ENCODE measurements around the gene PCBP3. TPM values are rescaled to one million over a fixed set of nuclear protein-coding genes. Genes with fewer than 3 reads are reported as not detected.
"Not testable (repeated sequence)": the region's sequence is repeated elsewhere in the genome, so short reads cannot be mapped to it uniquely, and the experiment has no call there.

The PCBP3 gene
- total RNA-seq, 2 experiments from 2014 or later, result 0.66 to 1.3 TPM

- Mint-ChIP-seq H3K27me3 (no peaks in the 10 kb centered on the region), H3K27ac (no peak overlapping the region), H3K4me1 (peaks cover 3% of the 10 kb centered on the region), H3K4me3 (no peak overlapping the region), H3K9me3 (peaks cover 5% of the 10 kb centered on the region), H3K36me3 (no peaks in the 10 kb centered on the region)
- no peak for DNase-seq
Measured at GRCh38 chr21:45622416-45623097, 21.0 kb upstream of the PCBP3 start.

GRCh38 chr21:45623436-45623835 lies 20.1 kb upstream of the PCBP3 start:
- Mint-ChIP-seq H3K4me3 (no peak overlapping the region), H3K36me3 (no peaks in the 10 kb centered on the region), H3K9me3 (peaks cover 5% of the 10 kb centered on the region), H3K27me3 (no peaks in the 10 kb centered on the region), H3K27ac (no peak overlapping the region), H3K4me1 (peaks cover under 1% of the 10 kb centered on the region)
- DNase-seq, result no peak

- not testable (repeated sequence) for H3K4me1 Mint-ChIP-seq, DNase-seq, H3K27me3 Mint-ChIP-seq, H3K9me3 Mint-ChIP-seq, H3K36me3 Mint-ChIP-seq, H3K27ac Mint-ChIP-seq, H3K4me3 Mint-ChIP-seq
Measured at GRCh38 chr21:45626127-45626526, 17.4 kb upstream of the PCBP3 start.

DNA sequence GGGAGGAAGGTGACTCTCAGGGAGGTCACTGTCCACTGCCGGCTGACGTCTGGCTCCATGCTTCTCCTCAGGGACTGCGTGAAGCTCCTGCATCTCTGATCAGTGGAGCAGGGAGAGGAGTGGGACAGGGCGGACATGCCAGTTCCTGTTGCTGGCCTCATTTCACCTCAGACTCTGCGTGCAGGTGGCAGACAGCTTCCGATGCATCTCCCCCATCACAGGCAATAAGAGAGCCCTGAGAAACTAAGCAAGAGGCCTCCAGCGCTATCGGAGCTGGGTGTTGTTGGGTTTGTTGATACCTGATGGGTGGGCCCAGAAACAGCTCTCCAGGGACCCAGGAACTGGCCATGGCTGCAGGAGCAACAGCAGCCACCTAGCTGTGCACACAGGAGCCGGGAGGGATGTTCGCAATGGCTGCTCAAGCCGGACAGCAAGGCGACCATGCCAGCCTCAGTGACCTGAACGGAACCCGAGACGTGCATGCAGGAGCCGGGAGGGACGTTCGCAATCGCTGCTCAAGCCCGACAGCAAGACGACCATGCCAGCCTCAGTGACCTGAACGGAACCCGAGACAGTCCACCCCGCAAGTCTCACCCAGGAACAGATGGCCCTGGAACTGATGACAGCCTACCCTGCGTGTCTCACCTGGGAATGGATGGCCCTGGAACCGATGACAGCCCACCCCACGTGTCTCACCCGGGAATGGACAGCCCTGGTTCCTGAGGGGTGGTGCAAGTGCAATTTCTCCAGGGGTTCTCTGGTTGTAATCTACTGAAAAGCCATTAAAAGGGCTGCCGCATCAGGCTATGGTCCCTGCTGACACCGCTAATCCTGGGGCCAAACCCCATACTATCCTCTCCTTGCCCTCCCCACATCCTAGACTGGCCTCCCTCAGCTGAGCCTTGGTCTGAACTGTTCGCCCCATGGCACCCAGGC lies 14.2 kb upstream of the PCBP3 start:
- no peak for DNase-seq
- H3K36me3 Mint-ChIP-seq, result no peaks in the 10 kb centered on the region
- H3K27me3 Mint-ChIP-seq, result no peaks in the 10 kb centered on the region
- H3K4me1 Mint-ChIP-seq, result no peaks in the 10 kb centered on the region
- no peak overlapping the region for H3K4me3 Mint-ChIP-seq
- no peak overlapping the region for H3K27ac Mint-ChIP-seq
- no peaks in the 10 kb centered on the region for H3K9me3 Mint-ChIP-seq

- no peaks in the 10 kb centered on the region for H3K9me3 Mint-ChIP-seq
- no peak overlapping the region for H3K27ac Mint-ChIP-seq
- H3K4me3 Mint-ChIP-seq, result no peak overlapping the region
- H3K27me3 Mint-ChIP-seq, result no peaks in the 10 kb centered on the region
- no peaks in the 10 kb centered on the region for H3K4me1 Mint-ChIP-seq
- H3K36me3 Mint-ChIP-seq, result no peaks in the 10 kb centered on the region
- no peak for DNase-seq
Measured at GRCh38 chr21:45630066-45630694, 13.3 kb upstream of the PCBP3 start.

DNA sequence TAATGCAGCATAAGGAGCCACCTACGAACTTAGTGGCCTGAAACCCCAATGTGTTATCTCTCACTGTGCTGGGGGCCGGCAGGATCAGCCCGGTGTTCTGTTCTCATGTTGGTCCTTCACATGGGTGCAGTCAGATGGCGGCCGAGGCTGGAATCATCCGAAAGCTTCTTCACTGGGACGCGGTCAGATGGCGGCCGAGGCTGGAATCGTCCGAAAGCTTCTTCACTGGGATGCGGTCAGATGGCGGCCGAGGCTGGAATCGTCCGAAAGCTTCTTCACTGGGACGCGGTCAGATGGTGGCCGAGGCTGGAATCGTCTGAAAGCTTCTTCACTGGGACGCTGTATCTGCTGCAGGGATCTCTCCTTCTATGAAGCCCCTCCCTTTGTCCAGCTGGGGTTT lies 12.6 kb upstream of the PCBP3 start:
- DNase-seq, result no peak
- H3K27ac Mint-ChIP-seq, result no peak overlapping the region
- H3K4me1 Mint-ChIP-seq, result no peaks in the 10 kb centered on the region
- H3K9me3 Mint-ChIP-seq, result no peaks in the 10 kb centered on the region
- H3K27me3 Mint-ChIP-seq, result no peaks in the 10 kb centered on the region
- no peaks in the 10 kb centered on the region for H3K36me3 Mint-ChIP-seq
- no peak overlapping the region for H3K4me3 Mint-ChIP-seq

- Mint-ChIP-seq H3K36me3 (no peaks in the 10 kb centered on the region), H3K27ac (no peak overlapping the region), H3K9me3 (no peaks in the 10 kb centered on the region), H3K27me3 (no peaks in the 10 kb centered on the region), H3K4me1 (no peaks in the 10 kb centered on the region), H3K4me3 (no peak overlapping the region)
- no peak for DNase-seq
Measured at GRCh38 chr21:45631540-45631939, 12.0 kb upstream of the PCBP3 start.

GRCh38 chr21:45632160-45632559 lies 11.4 kb upstream of the PCBP3 start:
- H3K27me3 Mint-ChIP-seq, result no peaks in the 10 kb centered on the region
- H3K27ac Mint-ChIP-seq, result no peak overlapping the region
- H3K4me1 Mint-ChIP-seq, result no peaks in the 10 kb centered on the region
- H3K36me3 Mint-ChIP-seq, result no peaks in the 10 kb centered on the region
- no peaks in the 10 kb centered on the region for H3K9me3 Mint-ChIP-seq
- no peak for DNase-seq
- H3K4me3 Mint-ChIP-seq, result no peak overlapping the region

DNA sequence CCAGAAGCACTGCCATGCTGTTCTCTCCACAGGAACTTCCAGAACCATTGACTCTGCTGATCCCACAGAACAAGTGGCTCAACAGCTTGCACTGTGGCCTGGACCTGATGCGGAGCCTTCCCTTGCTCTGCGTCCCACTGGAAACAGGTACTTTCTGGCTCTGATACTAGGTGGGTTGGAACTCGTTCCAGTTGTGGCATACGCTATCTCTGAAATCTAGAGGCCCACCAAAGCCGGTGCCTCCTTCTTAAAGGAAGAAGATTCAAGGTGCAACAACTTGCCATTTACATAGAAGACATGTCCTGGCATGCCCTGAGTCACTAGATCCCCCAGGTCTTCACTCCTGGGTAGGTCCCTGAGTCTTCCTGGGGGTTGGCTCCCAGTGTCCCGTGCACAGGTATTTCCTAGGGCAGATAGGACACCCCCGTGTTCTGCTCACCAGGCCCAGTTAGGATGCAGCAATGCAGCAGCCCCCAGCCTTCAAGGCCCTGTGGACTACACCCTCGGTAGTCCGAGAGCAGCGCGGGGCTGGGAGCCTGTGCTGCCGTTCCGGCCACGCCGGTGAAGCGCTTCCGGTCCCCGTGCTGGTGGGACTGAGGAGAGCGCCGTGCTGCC lies 10.8 kb upstream of the PCBP3 start:
- no peak for DNase-seq
- no peak overlapping the region for H3K27ac Mint-ChIP-seq
- no peaks in the 10 kb centered on the region for H3K36me3 Mint-ChIP-seq
- H3K4me1 Mint-ChIP-seq, result no peaks in the 10 kb centered on the region
- no peaks in the 10 kb centered on the region for H3K27me3 Mint-ChIP-seq
- no peak overlapping the region for H3K4me3 Mint-ChIP-seq
- H3K9me3 Mint-ChIP-seq, result no peaks in the 10 kb centered on the region

GRCh38 chr21:45634511-45635183 lies 8.9 kb upstream of the PCBP3 start:
- no peaks in the 10 kb centered on the region for H3K36me3 Mint-ChIP-seq
- H3K9me3 Mint-ChIP-seq, result no peaks in the 10 kb centered on the region
- no peak overlapping the region for H3K4me3 Mint-ChIP-seq
- H3K27ac Mint-ChIP-seq, result no peak overlapping the region
- no peaks in the 10 kb centered on the region for H3K27me3 Mint-ChIP-seq
- no peak for DNase-seq
- H3K4me1 Mint-ChIP-seq, result no peaks in the 10 kb centered on the region

DNA sequence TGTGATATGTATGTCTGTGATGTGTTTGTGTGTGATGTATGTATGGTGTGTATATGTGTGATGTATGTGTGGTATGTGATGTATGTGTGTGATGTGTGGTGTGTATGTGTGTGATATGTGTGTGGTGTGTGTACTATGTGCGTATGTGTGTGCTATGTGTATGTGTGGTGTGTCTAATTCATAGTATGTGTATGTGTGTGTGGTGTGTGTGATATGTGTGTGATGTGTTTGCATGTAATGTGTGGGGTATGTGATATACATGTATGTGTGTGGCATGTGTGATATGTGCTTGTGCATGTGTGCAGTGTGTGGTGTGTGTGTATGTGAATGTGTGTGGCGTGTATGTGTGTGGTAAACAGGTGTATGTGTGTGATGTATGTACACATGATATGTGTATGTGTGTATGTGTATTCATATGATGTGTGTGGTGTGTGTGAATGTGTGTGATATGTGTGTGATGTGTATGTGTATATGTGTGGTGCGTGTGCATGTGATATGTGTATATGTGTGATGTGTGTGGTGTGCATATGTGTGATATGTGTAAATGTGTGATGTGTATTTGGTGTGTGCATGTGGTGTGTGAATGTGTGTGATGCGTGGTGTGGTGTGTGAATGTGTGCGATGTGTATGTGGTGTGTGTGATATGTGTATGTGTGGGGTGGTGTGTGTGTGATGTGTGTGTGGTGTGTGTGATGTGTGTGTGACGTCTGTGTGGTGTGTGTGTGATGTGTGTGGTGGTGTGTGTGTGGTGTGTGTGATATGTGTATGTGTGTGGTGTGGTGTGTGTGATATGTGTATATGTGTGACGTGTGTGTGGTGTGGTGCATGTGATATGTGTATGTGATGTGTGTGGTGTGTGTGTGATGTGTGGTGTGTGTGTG lies 8.0 kb upstream of the PCBP3 start:
- no peak for DNase-seq
- Mint-ChIP-seq H3K4me3 (no peak overlapping the region), H3K36me3 (no peaks in the 10 kb centered on the region), H3K4me1 (no peaks in the 10 kb centered on the region), H3K27ac (no peak overlapping the region), H3K27me3 (no peaks in the 10 kb centered on the region), H3K9me3 (no peaks in the 10 kb centered on the region)

- no peak for DNase-seq
- Mint-ChIP-seq H3K27me3 (peaks cover under 1% of the 10 kb centered on the region), H3K4me1 (peaks cover under 1% of the 10 kb centered on the region), H3K36me3 (no peaks in the 10 kb centered on the region), H3K27ac (no peak overlapping the region), H3K9me3 (no peaks in the 10 kb centered on the region), H3K4me3 (no peak overlapping the region)
Measured at GRCh38 chr21:45636459-45636858, 7.1 kb upstream of the PCBP3 start.

DNA sequence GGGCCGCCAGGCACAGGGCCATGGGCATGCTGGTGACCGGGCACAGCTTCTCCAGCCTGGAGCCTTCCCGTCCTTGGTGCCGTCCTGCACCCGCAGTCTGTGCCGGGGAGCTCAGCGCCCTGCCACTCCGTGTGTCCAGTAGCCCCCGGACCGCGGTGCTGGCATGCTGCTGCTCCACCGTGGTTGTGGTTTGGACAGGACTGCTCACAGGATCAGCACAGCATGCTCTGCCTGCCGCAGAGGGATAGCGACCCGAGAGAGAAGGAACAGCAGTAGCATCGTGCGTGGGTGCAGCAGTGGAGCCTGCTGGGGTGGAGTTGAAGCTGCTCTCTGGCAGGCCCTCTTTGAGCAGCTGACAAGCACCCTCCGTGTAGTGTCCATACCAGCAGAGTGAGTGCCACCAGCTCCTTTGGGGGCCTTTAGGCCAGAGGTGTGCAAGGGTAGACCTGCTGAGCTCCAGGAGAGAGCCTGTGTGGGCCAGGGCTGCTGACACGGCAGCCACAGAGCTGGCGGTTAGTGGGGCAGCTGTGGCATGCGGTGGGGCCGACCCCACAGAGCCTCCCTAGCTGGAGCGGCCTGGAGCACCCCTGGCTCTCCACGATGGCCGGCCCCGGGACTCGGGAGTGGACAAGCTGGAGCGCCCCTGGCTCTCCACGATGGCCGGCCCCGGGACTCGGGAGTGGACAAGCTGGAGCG lies 6.4 kb upstream of the PCBP3 start:
- Mint-ChIP-seq H3K27me3 (peaks cover 4% of the 10 kb centered on the region), H3K4me3 (no peak overlapping the region), H3K36me3 (no peaks in the 10 kb centered on the region), H3K4me1 (peaks cover 2% of the 10 kb centered on the region), H3K9me3 (no peaks in the 10 kb centered on the region), H3K27ac (no peak overlapping the region)
- DNase-seq, result no peak

Measured in activated naive CD8-positive, alpha-beta T cell treated with anti-CD3 and anti-CD28 coated beads for 36 hours (primary cell).